Psoas muscle (tissue), 8 donors: ENCODE data around the gene MAPKAPK5. TPM values are rescaled to one million over a fixed set of nuclear protein-coding genes. Genes with fewer than 3 reads are reported as not detected.

ENCODE experiments used
- ATAC-seq, 4 donors: fragments of 200-7000 bp; cut with Tn5 transposase; one replicate each; pipeline ENCODE4 v1.9.1; 2020; ENCODE audit warnings: moderate library complexity in 3 of 4, mild to moderate bottlenecking in 2 of 4
- DNase-seq, 2 donors: peaks; one replicate each; pipeline ENCODE4 v3.0.0-alpha.2; 2020
- H3K27ac ChIP-seq: fragments of 200-600 bp; one replicate; pipeline ENCODE4 v1.8.0; 2022
- H3K27me3 ChIP-seq, 3 donors: fragments of 200-600 bp in 1 of 3; one replicate each; pipeline versions ENCODE4 v1.6.1 to v1.8.0; 2013 to 2022; ENCODE audit warnings: low read length in 2 of 3, mild to moderate bottlenecking in 2 of 3, moderate library complexity in 1 of 3; ENCODE audit not compliant: insufficient read depth in 3 of 3
- H3K36me3 ChIP-seq, 2 donors: fragments of 200-600 bp in 1 of 2; one replicate each; pipeline versions ENCODE4 v1.6.1 to v1.8.0; 2013 to 2022; ENCODE audit warnings: low read depth in 1 of 2, mild to moderate bottlenecking in 1 of 2, moderate library complexity in 1 of 2; ENCODE audit not compliant: insufficient read depth in 1 of 2
- H3K4me1 ChIP-seq: fragments of 200-600 bp; one replicate; pipeline ENCODE4 v1.8.0; 2022
- H3K4me3 ChIP-seq: fragments of 200-600 bp; one replicate; pipeline ENCODE4 v1.8.0; 2022; ENCODE audit warnings: mild to moderate bottlenecking
- H3K9me3 ChIP-seq: fragments of 200-600 bp; one replicate; pipeline ENCODE4 v1.8.0; 2022
- WGBS, 3 donors: extraction: QIAGEN DNeasy Blood & Tissue Kit; methylation state at CpG; one replicate each; pipeline versions ENCODE4 v1.1.6 to v1.1.7; 2013; 5-methylcytosine and 5-hydroxymethylcytosine counted together
- intact Hi-C, 2 donors: fragments of 100-400 bp; cut with DNase I; formaldehyde crosslinking; loops; one replicate each; pipeline versions ENCODE4 v1.11.0 to v1.14.2; 2022
- polyA plus RNA-seq, 3 donors: library from polyadenylated mRNA; stranded (reverse); fragments of 200-250 nt; gene quantifications; one replicate each; pipeline ENCODE4 v1.2.3, GENCODE V29; 2013
- total RNA-seq, 4 donors: library from RNA; stranded (reverse); fragmentation: NEBNext Ultra II Directional in 2 of 4; extraction: Animal tissue kit (Norgen Biotek cat#: 25700) in 2 of 4; gene quantifications; one replicate each; pipeline versions ENCODE4 v1.2.1 to v1.2.4, GENCODE V29; 2021 to 2023
- TF ChIP-seq, protein P1 (sequence below): fragments of 200-600 bp; IDR thresholded peaks from one replicate; pipeline ENCODE4 v1.8.0; 2022; ENCODE audit warnings: antibody characterized with exemption
- donor health status: healthy with polysubstance abuse.
- donor health status: DM: no; HTN: no; CAD: no; lungs with moderate emphysema.
- donor health status: Bipolar disorder and iron deficiency.
- donor health status: healthy.
- donor health status: DM: yes; HTN: yes; CAD: no.
- donor health status: DM: no; HTN: no; CAD: no.
- donor health status: DM: no; HTN: no; CAD: no.
- donor health status: DM: yes; HTN: yes; CAD: no.

MAPKAPK5 gene
- total and polyA plus RNA-seq, 7 donors, result 21.7 to 41.2 (median 36.0) TPM

DNA sequence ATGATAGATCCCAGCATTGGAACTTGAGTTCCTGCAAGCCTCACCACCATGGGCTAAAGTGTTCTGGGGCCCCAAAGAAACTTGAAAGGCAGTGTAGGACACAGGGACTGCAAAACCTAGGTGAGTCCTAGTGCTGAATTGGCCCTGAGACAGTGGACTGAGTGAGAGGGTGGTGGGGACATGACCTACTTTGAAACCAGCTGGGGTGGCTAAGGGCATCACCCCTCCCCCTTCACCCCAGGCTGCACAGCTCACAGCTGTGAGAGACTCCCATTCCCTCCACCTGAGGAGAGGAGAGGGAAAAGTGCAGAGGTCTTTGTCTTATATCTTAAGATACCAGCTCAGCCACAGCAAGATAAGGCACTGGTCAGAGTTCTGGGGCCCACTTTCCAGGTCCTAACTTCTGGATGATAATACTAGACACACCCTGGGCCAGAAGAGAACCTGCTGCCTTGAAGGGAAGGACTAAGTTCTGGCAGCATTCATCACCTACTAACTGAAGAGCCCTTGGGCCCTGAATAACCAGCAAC is 62.5 kb downstream of the MAPKAPK5 start:
- ATAC-seq, result no peak
- H3K9me3 ChIP-seq, result peaks cover 8% of the 10 kb centered on the region
- no peaks in the 10 kb centered on the region for H3K27me3 ChIP-seq
- no peak for DNase-seq
- peaks cover 0 to 32% of the 10 kb centered on the region in 2 donors for H3K36me3 ChIP-seq
- no peak overlapping the region for H3K4me3 ChIP-seq
- intact Hi-C loops, result no loop called here
- TF ChIP-seq, protein P1, sequence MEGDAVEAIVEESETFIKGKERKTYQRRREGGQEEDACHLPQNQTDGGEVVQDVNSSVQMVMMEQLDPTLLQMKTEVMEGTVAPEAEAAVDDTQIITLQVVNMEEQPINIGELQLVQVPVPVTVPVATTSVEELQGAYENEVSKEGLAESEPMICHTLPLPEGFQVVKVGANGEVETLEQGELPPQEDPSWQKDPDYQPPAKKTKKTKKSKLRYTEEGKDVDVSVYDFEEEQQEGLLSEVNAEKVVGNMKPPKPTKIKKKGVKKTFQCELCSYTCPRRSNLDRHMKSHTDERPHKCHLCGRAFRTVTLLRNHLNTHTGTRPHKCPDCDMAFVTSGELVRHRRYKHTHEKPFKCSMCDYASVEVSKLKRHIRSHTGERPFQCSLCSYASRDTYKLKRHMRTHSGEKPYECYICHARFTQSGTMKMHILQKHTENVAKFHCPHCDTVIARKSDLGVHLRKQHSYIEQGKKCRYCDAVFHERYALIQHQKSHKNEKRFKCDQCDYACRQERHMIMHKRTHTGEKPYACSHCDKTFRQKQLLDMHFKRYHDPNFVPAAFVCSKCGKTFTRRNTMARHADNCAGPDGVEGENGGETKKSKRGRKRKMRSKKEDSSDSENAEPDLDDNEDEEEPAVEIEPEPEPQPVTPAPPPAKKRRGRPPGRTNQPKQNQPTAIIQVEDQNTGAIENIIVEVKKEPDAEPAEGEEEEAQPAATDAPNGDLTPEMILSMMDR, result no peak
- no peaks in the 10 kb centered on the region for H3K4me1 ChIP-seq
- H3K27ac ChIP-seq, result no peak overlapping the region

DNA sequence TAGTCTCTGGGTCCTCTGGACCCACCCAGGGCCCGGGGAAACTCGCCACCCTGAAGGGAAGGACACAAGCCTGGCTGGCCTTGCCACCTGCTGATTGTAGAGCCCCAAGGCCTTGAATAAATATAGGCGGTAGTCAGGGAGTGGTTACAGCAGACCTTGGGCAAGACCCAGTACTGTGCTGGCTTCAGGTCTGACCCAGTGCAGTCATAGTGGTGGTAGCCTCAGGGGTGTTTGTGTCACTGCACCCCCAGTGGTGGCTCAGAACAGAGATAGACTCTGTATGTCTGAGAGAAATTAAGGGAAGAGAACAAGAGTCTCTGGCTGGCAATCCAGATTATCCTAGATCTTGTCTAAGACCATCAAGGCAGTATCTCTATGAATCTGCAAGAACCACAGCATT is 63.5 kb downstream of the MAPKAPK5 start:
- intact Hi-C loops, result no loop called here
- TF ChIP-seq, protein P1, result no peak
- H3K36me3 ChIP-seq, result peaks cover 0 to 23% of the 10 kb centered on the region in 2 donors
- WGBS, 3 donors, result 94 to 98% (median 97%) methylated on average over 3 of the region's 3 CpGs
- H3K27me3 ChIP-seq, result no peaks in the 10 kb centered on the region
- no peak overlapping the region for H3K27ac ChIP-seq
- H3K4me1 ChIP-seq, result no peaks in the 10 kb centered on the region
- ATAC-seq (no peak), DNase-seq (no peak)
- H3K9me3 ChIP-seq, result peaks cover 9% of the 10 kb centered on the region
- H3K4me3 ChIP-seq, result no peak overlapping the region

DNA sequence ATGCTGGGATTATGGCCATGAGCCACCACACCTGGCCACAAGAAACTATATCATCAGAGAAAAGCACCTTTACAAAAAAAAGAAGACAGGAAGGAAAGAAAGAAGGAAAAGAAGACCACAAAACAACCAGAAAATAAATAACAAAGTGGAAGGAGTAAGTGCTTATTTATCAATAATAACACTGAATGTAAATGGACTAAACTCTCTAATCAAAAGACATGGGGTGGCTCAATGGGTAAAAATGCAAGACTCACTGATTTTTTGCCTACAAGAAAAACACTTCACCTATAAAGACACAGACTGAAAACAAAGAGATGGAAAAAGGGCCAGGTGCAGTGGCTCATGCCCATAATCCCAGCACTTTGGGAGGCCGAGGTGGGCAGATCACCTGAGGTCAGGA is 65.7 kb downstream of the MAPKAPK5 start:
- WGBS, 3 donors, result 92 to 100% (median 94%) methylated on average over 1 of the region's 1 CpG
- H3K4me1 ChIP-seq, result no peaks in the 10 kb centered on the region

DNA sequence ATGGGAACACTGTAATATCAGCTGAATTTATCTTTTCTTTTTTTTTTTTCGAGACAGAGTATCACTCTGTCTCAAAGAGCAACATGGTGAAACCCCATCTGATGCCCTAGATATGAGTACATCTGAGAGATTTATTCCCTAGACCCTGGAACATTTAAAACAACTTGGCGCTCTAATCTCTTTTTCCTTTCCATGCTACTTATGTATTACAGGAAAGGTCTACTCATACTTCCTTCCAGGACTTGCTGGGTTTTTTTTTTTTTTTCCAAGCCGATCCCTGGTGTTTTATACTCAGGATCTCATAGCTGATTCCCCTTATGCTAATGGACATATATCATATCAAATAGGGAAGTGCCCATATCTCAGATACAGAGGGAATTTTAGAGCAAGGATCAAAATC is 83.1 kb downstream of the MAPKAPK5 start:
- Histone ChIP-seq H3K4me3 (no peak overlapping the region), H3K4me1 (no peaks in the 10 kb centered on the region), H3K36me3 (no peaks in the 10 kb centered on the region), H3K27ac (no peak overlapping the region), H3K27me3 (no peaks in the 10 kb centered on the region), H3K9me3 (no peaks in the 10 kb centered on the region)
- 70 to 81% (median 75%) methylated on average over 3 of the region's 3 CpGs for WGBS, 3 donors
- TF ChIP-seq, protein P1, result no peak
- ATAC-seq (no peak), DNase-seq (no peak)
- intact Hi-C loops, result no loop called here

More for the DNA sequence above, 65.7 kb downstream of the MAPKAPK5 start:
- H3K27ac ChIP-seq, result no peak overlapping the region
- ATAC-seq (no peak), DNase-seq (no peak)
- intact Hi-C loops, result no loop called here
- peaks cover 9% of the 10 kb centered on the region for H3K9me3 ChIP-seq
- H3K36me3 ChIP-seq, result peaks cover 0 to 13% of the 10 kb centered on the region in 2 donors
- no peak overlapping the region for H3K4me3 ChIP-seq
- no peaks in the 10 kb centered on the region for H3K27me3 ChIP-seq
- TF ChIP-seq, protein P1, result no peak

DNA sequence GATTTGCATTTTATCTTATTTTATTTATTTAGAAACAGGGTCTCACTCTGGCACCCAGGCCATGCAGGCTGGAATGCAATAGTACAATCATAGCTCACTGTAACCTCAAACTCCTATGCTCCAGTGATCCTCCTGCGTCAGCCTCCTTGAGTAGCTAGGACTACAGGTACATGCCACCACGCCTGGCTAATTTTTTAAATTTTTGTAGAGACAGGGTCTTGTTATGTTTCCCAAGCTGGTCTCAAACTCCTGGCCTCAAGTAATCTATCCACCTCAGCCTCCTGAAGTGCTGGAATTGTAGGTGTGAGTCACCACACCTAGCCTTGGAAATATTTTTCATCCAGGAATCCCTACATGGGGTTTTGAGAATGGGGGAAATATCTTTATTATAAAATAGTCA is 84.6 kb downstream of the MAPKAPK5 start:
- Histone ChIP-seq H3K9me3 (no peaks in the 10 kb centered on the region), H3K4me1 (no peaks in the 10 kb centered on the region), H3K27ac (no peak overlapping the region), H3K4me3 (no peak overlapping the region), H3K36me3 (no peaks in the 10 kb centered on the region), H3K27me3 (no peaks in the 10 kb centered on the region)
- DNase-seq (no peak), ATAC-seq (no peak)
- intact Hi-C loops, result no loop called here
- 96 to 99% (median 98%) methylated on average over 2 of the region's 2 CpGs for WGBS, 3 donors
- TF ChIP-seq, protein P1, result no peak
